ENCODE measurements around the gene ENTHD1.

Gene ENTHD1

GRCh38 chr22:39707351-39707750, 186.2 kb downstream of the ENTHD1 start:
- no peak for DNase-seq

GRCh38 chr22:39706376-39707140, 187.0 kb downstream of the ENTHD1 start:
- no peak for DNase-seq

GRCh38 chr22:39705386-39705785, 188.2 kb downstream of the ENTHD1 start:
- DNase-seq, result no peak

- no peak for DNase-seq
These were observed 189.5 kb downstream of the ENTHD1 start for GRCh38 chr22:39703928-39704639.

GRCh38 chr22:39703091-39703490, 190.5 kb downstream of the ENTHD1 start:
- DNase-seq, result no peak

GRCh38 chr22:39700565-39700964, 193.0 kb downstream of the ENTHD1 start:
- no peak for DNase-seq

GRCh38 chr22:39699631-39700360, 193.8 kb downstream of the ENTHD1 start:
- no peak for DNase-seq

- no peak for DNase-seq
These were observed 195.7 kb downstream of the ENTHD1 start for GRCh38 chr22:39697790-39698430.

- no peak for DNase-seq
These were observed 199.5 kb downstream of the ENTHD1 start for GRCh38 chr22:39693943-39694500.
